Breast epithelium (tissue), 4 donors: Measurements from ENCODE around the gene MYO3B. TPM values are rescaled to one million over a fixed set of nuclear protein-coding genes. Genes with fewer than 3 reads are reported as not detected.

Source experiments
- DNase-seq, 2 donors: peaks; one replicate each; pipeline ENCODE4 v3.0.0-alpha.2; 2019; ENCODE audit warnings: low spot score in 2 of 2
- H3K27ac ChIP-seq, 2 donors: fragments of 200-600 bp; sonication (generic) in 1 of 2; one replicate each; pipeline ENCODE4 v1.5.1; 2016 to 2019; ENCODE audit warnings: mild to moderate bottlenecking in 1 of 2
- H3K27me3 ChIP-seq, 2 donors: fragments of 200-600 bp; sonication (generic) in 1 of 2; one replicate each; pipeline versions ENCODE4 v1.5.1 to v1.6.0; 2017 to 2019; ENCODE audit warnings: control low read depth in 1 of 2, mild to moderate bottlenecking in 1 of 2
- H3K36me3 ChIP-seq: fragments of 200-600 bp; one replicate; pipeline ENCODE4 v1.5.1; 2019
- H3K4me1 ChIP-seq, 2 donors: fragments of 200-600 bp; sonication (generic); one replicate each; pipeline ENCODE4 v1.5.1; 2016 to 2019; ENCODE audit warnings: control low read depth in 1 of 2
- H3K4me3 ChIP-seq, 3 donors: fragments of 200-600 bp; sonication (generic); 1 replicate in 2 of 3; 2 replicates in 1 of 3; pipeline ENCODE4 v1.5.1; 2016 to 2019; ENCODE audit warnings: mild to moderate bottlenecking in 3 of 3, moderate library complexity in 2 of 3
- H3K9me3 ChIP-seq, 2 donors: fragments of 200-600 bp; sonication (generic) in 1 of 2; one replicate each; pipeline ENCODE4 v1.5.1; 2016 to 2019; ENCODE audit warnings: control low read depth in 1 of 2
- CTCF ChIP-seq, 3 donors: fragments of 450-650 bp; IDR thresholded peaks; one replicate each; pipeline ENCODE4 v1.5.1; 2016 to 2017; ENCODE audit warnings: antibody characterized with exemption in 3 of 3, mild to moderate bottlenecking in 3 of 3, moderate library complexity in 3 of 3
- POLR2A ChIP-seq: fragments of 450-650 bp; IDR thresholded peaks from one replicate; pipeline ENCODE4 v1.6.1; 2016; ENCODE audit warnings: antibody characterized with exemption, mild to moderate bottlenecking, moderate library complexity
- POLR2AphosphoS5 ChIP-seq, 3 donors: sonication (generic); formaldehyde crosslinking; IDR thresholded peaks; one replicate each; pipeline ENCODE4 v1.6.1; 2017; ENCODE audit warnings: antibody characterized with exemption in 3 of 3
- intact Hi-C: fragments of 100-400 bp; cut with DNase I; formaldehyde crosslinking; loops from one replicate; pipeline ENCODE4 v1.15.1; 2023; ENCODE audit warnings: low total_unique reads
- total RNA-seq, 3 donors: library from RNA; depleted of rRNA; stranded (reverse); fragments of >200 nt; gene quantifications; one replicate each; pipeline ENCODE4 v1.1.0, GENCODE V29; 2016

Gene MYO3B
- total RNA-seq, 3 donors from 2014 or later, result 0.15 to 0.98 (median 0.16) TPM

GRCh38 chr2:170264522-170264860 is 86.5 kb downstream of the MYO3B start:
- intact Hi-C loops, result no loop called here
- Histone ChIP-seq H3K27ac (no peak overlapping the region), H3K4me1 (no peaks in the 10 kb centered on the region), H3K27me3 (no peaks in the 10 kb centered on the region), H3K36me3 (no peaks in the 10 kb centered on the region), H3K4me3 (no peak overlapping the region), H3K9me3 (peaks cover 0 to 13% of the 10 kb centered on the region in 2 donors)
- DNase-seq, result no peak
- TF ChIP-seq CTCF (IDR thresholded peaks at IDR 0.05) (no peak), POLR2A (no peak), POLR2AphosphoS5 (IDR thresholded peaks at IDR 0.05) (no peak)

DNA sequence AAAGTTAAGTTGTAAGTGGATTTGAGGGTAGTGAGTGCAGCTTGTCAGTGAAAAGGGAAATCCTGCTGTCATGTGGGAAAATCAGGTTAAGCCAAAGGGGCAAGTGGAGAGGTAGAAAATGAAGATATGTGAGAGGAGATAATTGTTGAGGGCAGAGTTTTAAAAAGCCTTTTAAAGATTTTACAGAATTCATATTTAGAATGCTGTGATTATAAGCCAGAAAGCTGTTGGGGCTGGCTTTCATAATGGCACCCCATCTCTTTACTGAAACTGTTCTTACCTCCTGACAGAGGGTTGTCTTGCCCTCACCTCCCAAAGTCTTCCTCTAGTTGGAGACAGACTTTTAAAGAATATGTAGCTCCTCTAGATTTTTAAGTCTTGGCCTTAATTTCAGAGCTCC is 86.9 kb downstream of the MYO3B start:
- no peak for DNase-seq
- Histone ChIP-seq H3K27ac (no peak overlapping the region), H3K4me1 (no peaks in the 10 kb centered on the region), H3K4me3 (no peak overlapping the region), H3K27me3 (no peaks in the 10 kb centered on the region), H3K9me3 (peaks cover 0 to 13% of the 10 kb centered on the region in 2 donors), H3K36me3 (no peaks in the 10 kb centered on the region)
- intact Hi-C loops, result no loop called here
- TF ChIP-seq POLR2AphosphoS5 (IDR thresholded peaks at IDR 0.05), result no peak
- TF ChIP-seq CTCF (IDR thresholded peaks at IDR 0.05), result no peak
- TF ChIP-seq POLR2A, result no peak

- intact Hi-C loops, result no loop called here
- Histone ChIP-seq H3K9me3 (peaks cover 0 to 13% of the 10 kb centered on the region in 2 donors), H3K36me3 (no peaks in the 10 kb centered on the region), H3K4me1 (no peaks in the 10 kb centered on the region), H3K27me3 (no peaks in the 10 kb centered on the region), H3K27ac (no peak overlapping the region), H3K4me3 (no peak overlapping the region)
- no peak for DNase-seq
- TF ChIP-seq POLR2A (no peak), CTCF (IDR thresholded peaks at IDR 0.05) (no peak), POLR2AphosphoS5 (IDR thresholded peaks at IDR 0.05) (no peak)
Measured at GRCh38 chr2:170265321-170265720, 87.4 kb downstream of the MYO3B start.

- no peak for TF ChIP-seq POLR2A
- no peak for TF ChIP-seq POLR2AphosphoS5 (IDR thresholded peaks at IDR 0.05)
- no peak for TF ChIP-seq CTCF (IDR thresholded peaks at IDR 0.05)
- no peaks in the 10 kb centered on the region for H3K36me3 ChIP-seq
- H3K27ac ChIP-seq, result no peak overlapping the region
- no peaks in the 10 kb centered on the region for H3K4me1 ChIP-seq
- no peak for DNase-seq
- H3K9me3 ChIP-seq, result peaks cover 0 to 13% of the 10 kb centered on the region in 2 donors
- H3K4me3 ChIP-seq, result no peak overlapping the region
- intact Hi-C loops, result no loop called here
- H3K27me3 ChIP-seq, result no peaks in the 10 kb centered on the region
Measured at GRCh38 chr2:170266358-170266757, 88.4 kb downstream of the MYO3B start.

GRCh38 chr2:170267071-170267470 is 89.1 kb downstream of the MYO3B start:
- H3K27me3 ChIP-seq, result no peaks in the 10 kb centered on the region
- intact Hi-C loops, result no loop called here
- DNase-seq, result no peak
- H3K9me3 ChIP-seq, result peaks cover 0 to 13% of the 10 kb centered on the region in 2 donors
- no peaks in the 10 kb centered on the region for H3K36me3 ChIP-seq
- no peaks in the 10 kb centered on the region for H3K4me1 ChIP-seq
- no peak overlapping the region for H3K4me3 ChIP-seq
- TF ChIP-seq POLR2A, result no peak
- TF ChIP-seq CTCF (IDR thresholded peaks at IDR 0.05), result no peak
- no peak for TF ChIP-seq POLR2AphosphoS5 (IDR thresholded peaks at IDR 0.05)
- no peak overlapping the region for H3K27ac ChIP-seq
